GM10266 (cell line): ENCODE data around the gene RETN.

Experiments used
- DNase-seq: peaks from one replicate; pipeline ENCODE4 v3.0.0; 2012; ENCODE audit errors: extremely low spot score
- TF ChIP-seq, protein P1 (sequence below): IDR thresholded peaks from 2 replicates; pipeline ENCODE4 v1.5.1; 2012; ENCODE audit warnings: mild to moderate bottlenecking, low read depth; ENCODE audit not compliant: control insufficient read depth, insufficient read depth; ENCODE audit errors: missing control alignments

The RETN gene

DNA sequence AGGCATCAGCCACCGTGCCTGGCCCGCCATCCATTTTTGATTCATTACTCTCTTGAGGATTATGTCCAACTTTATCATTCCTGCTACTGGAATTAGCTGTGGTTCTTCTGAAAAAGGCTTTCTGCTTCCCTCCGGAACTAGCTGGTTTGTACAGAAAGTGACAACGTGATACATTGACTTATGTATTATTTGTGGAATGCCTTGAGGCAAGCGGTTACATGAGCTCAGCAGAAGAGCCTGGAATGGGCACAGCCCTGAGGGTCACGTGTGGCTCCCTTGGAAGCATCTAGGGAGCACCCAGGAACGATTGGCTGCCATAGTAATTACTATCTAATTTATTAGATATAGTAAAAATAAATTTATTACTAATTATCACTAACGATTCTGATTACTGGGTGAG, 14.4 kb upstream of the RETN start:
- DNase-seq: no peak
- TF ChIP-seq, protein P1, sequence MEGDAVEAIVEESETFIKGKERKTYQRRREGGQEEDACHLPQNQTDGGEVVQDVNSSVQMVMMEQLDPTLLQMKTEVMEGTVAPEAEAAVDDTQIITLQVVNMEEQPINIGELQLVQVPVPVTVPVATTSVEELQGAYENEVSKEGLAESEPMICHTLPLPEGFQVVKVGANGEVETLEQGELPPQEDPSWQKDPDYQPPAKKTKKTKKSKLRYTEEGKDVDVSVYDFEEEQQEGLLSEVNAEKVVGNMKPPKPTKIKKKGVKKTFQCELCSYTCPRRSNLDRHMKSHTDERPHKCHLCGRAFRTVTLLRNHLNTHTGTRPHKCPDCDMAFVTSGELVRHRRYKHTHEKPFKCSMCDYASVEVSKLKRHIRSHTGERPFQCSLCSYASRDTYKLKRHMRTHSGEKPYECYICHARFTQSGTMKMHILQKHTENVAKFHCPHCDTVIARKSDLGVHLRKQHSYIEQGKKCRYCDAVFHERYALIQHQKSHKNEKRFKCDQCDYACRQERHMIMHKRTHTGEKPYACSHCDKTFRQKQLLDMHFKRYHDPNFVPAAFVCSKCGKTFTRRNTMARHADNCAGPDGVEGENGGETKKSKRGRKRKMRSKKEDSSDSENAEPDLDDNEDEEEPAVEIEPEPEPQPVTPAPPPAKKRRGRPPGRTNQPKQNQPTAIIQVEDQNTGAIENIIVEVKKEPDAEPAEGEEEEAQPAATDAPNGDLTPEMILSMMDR: no peak

DNA sequence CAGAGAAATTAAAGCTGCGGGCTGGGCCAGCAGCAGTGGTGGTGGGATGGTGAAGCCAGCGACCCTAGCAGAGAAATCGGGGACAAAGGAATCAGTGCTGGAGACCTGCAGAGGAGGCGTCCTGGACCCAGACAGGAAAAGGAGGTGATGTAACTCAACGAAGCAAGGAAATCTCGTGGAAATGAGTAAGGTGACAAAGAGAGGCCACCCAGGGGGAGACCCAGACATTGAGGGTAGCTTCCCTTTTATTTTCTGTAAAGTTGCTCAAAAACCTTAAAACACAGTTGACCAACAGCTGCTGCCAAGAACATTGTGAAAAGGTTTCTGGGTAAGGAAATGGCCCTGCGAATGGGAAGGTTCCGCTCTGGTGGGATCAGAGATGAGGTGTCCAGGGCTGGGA, 13.3 kb upstream of the RETN start:
- DNase-seq: no peak
- TF ChIP-seq, protein P1: no peak

DNA sequence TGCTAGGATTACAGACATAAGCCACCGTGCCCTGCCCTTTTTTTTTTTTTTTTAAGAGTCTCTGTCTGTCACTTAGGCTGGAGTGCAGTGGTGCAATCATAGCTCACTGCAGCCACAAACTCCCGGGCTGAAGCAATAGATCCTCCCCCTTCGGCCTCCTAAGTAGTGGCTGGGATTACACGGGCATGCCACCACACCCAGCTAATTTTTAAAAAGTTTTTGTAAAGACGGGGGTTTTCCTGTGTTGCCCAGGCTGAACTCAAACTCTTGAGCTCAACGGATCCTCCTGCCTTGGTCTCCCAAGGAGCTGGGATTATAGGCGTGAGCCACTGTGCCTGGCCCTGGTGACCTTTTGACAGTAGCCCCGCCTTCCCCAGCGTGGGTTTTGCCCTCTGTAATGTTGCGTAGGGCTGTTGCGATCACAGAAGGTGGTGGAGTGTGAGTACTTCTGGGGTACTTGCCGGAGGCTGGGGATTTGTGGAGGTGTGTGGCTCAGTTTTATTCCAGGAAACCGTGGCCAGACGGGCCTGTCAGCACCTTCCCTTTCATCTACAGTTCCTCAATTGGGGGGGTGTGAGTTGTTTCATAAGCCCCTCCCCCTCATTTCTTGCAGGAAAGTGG, 11.6 kb upstream of the RETN start:
- no peak for DNase-seq
- TF ChIP-seq, protein P1: no peak

DNA sequence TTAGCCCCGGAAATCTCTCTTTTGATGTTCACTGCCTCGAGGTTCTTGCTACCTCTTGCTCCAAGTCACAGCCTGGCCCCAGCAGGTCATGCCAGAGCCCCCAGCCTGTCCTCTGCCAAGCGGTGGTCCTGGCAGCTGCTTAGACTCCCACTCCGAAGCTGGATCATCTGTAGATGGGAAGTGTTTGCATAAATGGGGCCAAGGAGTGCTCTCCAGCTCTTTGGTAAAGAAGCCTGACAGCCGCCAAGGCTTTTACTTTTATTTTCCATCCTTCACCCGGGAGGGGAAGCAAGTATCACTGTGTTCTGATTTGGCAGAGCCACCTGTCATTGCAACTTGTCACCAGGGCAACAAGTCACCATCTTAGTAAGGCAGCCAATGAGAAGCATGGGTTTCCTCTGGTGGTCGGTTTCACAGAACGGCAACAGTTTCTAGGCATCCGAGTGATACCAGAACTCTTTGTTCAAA, 10.6 kb upstream of the RETN start:
- TF ChIP-seq, protein P1: no peak
- DNase-seq: peak; percentile 94

DNA sequence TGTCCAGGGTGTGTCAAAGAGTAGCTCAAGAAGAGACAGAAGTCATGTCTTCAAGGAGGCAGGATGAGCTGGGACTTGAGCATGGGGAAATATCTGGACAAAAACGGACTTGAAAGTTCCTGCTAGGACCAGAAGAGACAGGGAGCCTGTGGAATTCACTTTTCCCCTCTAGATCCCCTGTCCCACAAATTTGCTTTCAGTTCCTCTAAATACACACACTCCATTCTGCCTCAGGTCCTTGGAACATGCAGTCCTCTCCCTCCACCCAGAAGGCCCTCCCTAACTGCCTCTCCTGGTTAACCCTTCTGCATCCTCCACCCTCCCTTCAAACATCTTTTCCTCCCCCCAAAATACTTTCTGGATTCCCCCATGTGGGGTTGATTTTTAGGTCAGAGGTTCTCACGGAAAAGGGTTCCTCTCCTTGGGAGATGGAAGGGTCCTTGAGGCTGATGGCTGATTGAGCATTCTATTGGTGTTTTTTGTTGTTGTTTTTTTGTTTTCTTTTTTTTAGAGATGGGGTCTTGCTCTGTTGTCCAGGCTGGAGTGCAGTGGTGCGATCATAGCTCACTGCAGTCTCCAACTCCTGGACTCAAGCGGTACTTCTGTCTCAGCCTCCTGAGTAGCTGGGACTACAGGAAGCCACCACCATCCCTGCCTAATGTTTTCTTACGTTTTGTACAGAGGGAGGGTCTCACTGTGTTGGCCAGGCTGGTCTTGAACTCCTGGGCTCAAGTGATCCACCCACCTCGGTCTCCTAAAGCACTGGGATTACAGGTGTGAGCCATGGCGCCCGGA, 6.9 kb upstream of the RETN start:
- TF ChIP-seq, protein P1: no peak
- no peak for DNase-seq

DNA sequence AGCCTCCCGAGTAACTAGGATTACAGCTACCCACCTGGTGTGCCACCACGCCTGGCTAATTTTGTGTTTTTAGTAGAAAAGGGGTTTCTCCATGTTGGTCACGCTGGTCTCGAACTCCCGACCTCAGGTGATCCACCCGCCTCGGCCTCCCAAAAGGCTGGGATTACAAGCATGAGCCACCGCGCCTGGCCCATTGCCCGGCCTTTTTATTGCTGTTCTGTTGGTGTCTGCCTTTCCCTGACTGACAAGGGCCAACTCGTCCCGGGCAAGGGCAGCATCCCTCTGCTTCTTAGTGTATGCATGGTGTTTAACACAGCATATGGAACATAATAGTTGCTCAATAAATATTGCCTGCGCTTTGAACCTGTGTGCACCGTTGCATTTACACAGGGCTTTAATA, 6.2 kb upstream of the RETN start:
- DNase-seq: no peak
- TF ChIP-seq, protein P1: no peak

DNA sequence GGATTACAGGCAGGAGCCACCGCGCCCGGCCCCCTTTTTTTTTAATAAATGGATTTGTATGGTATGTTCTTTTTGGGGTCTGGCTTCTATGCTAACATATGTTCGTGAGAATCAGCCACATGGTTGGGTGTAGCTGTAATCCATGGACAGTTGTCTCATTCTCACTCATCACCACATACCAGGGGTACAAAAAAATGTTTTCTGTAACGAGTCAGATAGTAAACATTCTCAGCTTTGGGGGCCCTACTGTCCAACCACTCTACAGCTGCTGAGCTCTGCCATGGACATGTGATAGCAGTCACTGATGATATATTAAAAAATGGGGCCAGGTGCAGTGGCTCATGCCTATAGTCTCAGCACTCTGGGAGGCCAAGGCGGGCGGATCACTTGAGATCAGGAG, 5.1 kb upstream of the RETN start:
- DNase-seq: no peak
- TF ChIP-seq, protein P1: no peak
